ENCODE results near the gene KLHL26. TPM values are rescaled to one million over a fixed set of nuclear protein-coding genes. Genes with fewer than 3 reads are reported as not detected.
"Not testable (repeated sequence)": the region's sequence is repeated elsewhere in the genome, so short reads cannot be mapped to it uniquely, and the experiment has no call there.

The KLHL26 gene
- total RNA-seq, 1 donor from 2014 or later = 12.0 TPM

- no peak for DNase-seq
- Mint-ChIP-seq H3K27ac (ENCODE audit: unreplicated experiment) (no peak overlapping the region), H3K4me1 (ENCODE audit: low read depth, unreplicated experiment) (peaks cover 10% of the 10 kb centered on the region)
These were observed 35.9 kb downstream of the KLHL26 start for GRCh38 chr19:18672606-18673337.

DNA sequence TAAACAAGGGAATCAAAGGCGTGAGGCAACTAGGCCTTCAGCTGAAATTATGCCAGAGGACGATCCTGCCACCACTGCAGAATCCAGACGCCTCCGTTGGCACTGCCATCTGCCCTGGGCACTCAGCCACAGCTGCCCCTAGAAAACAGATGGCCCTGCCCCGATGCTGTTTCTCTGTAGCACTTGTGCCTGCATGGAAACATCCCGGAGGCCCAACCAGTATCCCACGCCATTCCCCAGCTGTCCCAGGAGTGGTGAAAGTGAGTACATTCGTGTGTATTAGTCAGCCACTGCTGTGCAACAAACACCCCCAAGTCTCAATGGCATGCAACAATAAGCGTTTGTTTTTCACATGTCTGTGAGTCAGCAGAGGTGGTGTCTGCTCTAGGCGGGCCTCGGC lies 37.8 kb downstream of the KLHL26 start:
- Mint-ChIP-seq H3K27ac (ENCODE audit: unreplicated experiment) (no peak overlapping the region), H3K4me1 (ENCODE audit: low read depth, unreplicated experiment) (peaks cover 14% of the 10 kb centered on the region), H3K4me3 (ENCODE audit: unreplicated experiment) (no peak overlapping the region), H3K27me3 (ENCODE audit: unreplicated experiment) (peaks cover 4% of the 10 kb centered on the region), H3K9me3 (ENCODE audit: unreplicated experiment) (peaks cover 2% of the 10 kb centered on the region), H3K36me3 (ENCODE audit: unreplicated experiment) (no peaks in the 10 kb centered on the region)
- TF ChIP-seq, protein P1, sequence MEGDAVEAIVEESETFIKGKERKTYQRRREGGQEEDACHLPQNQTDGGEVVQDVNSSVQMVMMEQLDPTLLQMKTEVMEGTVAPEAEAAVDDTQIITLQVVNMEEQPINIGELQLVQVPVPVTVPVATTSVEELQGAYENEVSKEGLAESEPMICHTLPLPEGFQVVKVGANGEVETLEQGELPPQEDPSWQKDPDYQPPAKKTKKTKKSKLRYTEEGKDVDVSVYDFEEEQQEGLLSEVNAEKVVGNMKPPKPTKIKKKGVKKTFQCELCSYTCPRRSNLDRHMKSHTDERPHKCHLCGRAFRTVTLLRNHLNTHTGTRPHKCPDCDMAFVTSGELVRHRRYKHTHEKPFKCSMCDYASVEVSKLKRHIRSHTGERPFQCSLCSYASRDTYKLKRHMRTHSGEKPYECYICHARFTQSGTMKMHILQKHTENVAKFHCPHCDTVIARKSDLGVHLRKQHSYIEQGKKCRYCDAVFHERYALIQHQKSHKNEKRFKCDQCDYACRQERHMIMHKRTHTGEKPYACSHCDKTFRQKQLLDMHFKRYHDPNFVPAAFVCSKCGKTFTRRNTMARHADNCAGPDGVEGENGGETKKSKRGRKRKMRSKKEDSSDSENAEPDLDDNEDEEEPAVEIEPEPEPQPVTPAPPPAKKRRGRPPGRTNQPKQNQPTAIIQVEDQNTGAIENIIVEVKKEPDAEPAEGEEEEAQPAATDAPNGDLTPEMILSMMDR (IDR thresholded peaks at IDR 0.05; ENCODE audit: partially characterized antibody, unreplicated experiment) = no peak
- DNase-seq = no peak

More at GRCh38 chr19:18672606-18673337, 35.9 kb downstream of the KLHL26 start:
- Mint-ChIP-seq H3K36me3 (ENCODE audit: unreplicated experiment) (no peaks in the 10 kb centered on the region), H3K4me3 (ENCODE audit: unreplicated experiment) (no peak overlapping the region), H3K9me3 (ENCODE audit: unreplicated experiment) (peaks cover 2% of the 10 kb centered on the region), H3K27me3 (ENCODE audit: unreplicated experiment) (peaks cover 4% of the 10 kb centered on the region)
- TF ChIP-seq, protein P1 (IDR thresholded peaks at IDR 0.05; ENCODE audit: partially characterized antibody, unreplicated experiment) = no peak

- Mint-ChIP-seq H3K27me3 (ENCODE audit: unreplicated experiment) (peaks cover 4% of the 10 kb centered on the region), H3K27ac (ENCODE audit: unreplicated experiment) (no peak overlapping the region), H3K9me3 (ENCODE audit: unreplicated experiment) (peaks cover 3% of the 10 kb centered on the region), H3K36me3 (ENCODE audit: unreplicated experiment) (no peaks in the 10 kb centered on the region), H3K4me1 (ENCODE audit: low read depth, unreplicated experiment) (peaks cover 10% of the 10 kb centered on the region), H3K4me3 (ENCODE audit: unreplicated experiment) (no peak overlapping the region)
- TF ChIP-seq, protein P1 (IDR thresholded peaks at IDR 0.05; ENCODE audit: partially characterized antibody, unreplicated experiment) = no peak
- DNase-seq = no peak
These were observed 39.0 kb downstream of the KLHL26 start for GRCh38 chr19:18675779-18676178.

GRCh38 chr19:18676692-18677091 lies 39.9 kb downstream of the KLHL26 start:
- DNase-seq = no peak
- H3K4me1 Mint-ChIP-seq (ENCODE audit: low read depth, unreplicated experiment) = peaks cover 7% of the 10 kb centered on the region
- H3K27ac Mint-ChIP-seq (ENCODE audit: unreplicated experiment) = no peak overlapping the region
- H3K9me3 Mint-ChIP-seq (ENCODE audit: unreplicated experiment) = peaks cover 5% of the 10 kb centered on the region
- no peak overlapping the region for H3K4me3 Mint-ChIP-seq (ENCODE audit: unreplicated experiment)
- TF ChIP-seq, protein P1 (IDR thresholded peaks at IDR 0.05; ENCODE audit: partially characterized antibody, unreplicated experiment) = no peak
- peaks cover 2% of the 10 kb centered on the region for H3K27me3 Mint-ChIP-seq (ENCODE audit: unreplicated experiment)
- no peaks in the 10 kb centered on the region for H3K36me3 Mint-ChIP-seq (ENCODE audit: unreplicated experiment)

GRCh38 chr19:18677156-18677555 lies 40.3 kb downstream of the KLHL26 start:
- Mint-ChIP-seq H3K27ac (ENCODE audit: unreplicated experiment) (no peak overlapping the region), H3K36me3 (ENCODE audit: unreplicated experiment) (no peaks in the 10 kb centered on the region), H3K9me3 (ENCODE audit: unreplicated experiment) (peaks cover 5% of the 10 kb centered on the region), H3K27me3 (ENCODE audit: unreplicated experiment) (peaks cover 1% of the 10 kb centered on the region), H3K4me3 (ENCODE audit: unreplicated experiment) (no peak overlapping the region), H3K4me1 (ENCODE audit: low read depth, unreplicated experiment) (peaks cover 6% of the 10 kb centered on the region)
- DNase-seq = no peak
- TF ChIP-seq, protein P1 (IDR thresholded peaks at IDR 0.05; ENCODE audit: partially characterized antibody, unreplicated experiment) = no peak

DNA sequence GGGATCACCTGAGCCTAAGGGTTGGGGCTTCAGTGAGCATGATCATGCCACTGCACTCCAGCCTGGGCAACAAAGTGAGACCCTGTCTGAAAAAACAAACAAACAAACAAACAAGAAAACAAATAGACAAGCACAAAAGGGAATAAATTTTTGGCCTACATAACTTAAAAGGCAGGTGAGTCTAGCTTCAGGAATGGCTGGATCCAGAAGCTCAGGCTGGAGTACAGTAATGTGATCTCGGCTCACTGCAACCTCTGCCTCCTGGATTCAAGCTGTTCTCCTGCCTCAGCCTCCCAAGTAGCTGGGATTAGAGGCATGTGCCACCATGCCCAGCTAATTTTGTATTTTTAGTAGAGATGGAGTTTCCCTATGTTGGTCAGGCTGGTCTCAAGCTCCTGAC lies 43.3 kb downstream of the KLHL26 start:
- not testable (repeated sequence) for DNase-seq; H3K27me3 Mint-ChIP-seq (ENCODE audit: unreplicated experiment); H3K4me1 Mint-ChIP-seq (ENCODE audit: low read depth, unreplicated experiment); H3K4me3 Mint-ChIP-seq (ENCODE audit: unreplicated experiment); H3K36me3 Mint-ChIP-seq (ENCODE audit: unreplicated experiment); H3K27ac Mint-ChIP-seq (ENCODE audit: unreplicated experiment); H3K9me3 Mint-ChIP-seq (ENCODE audit: unreplicated experiment)
